HCT116 (cell line): Measurements from ENCODE around the gene SLC26A9. TPM values are rescaled to one million over a fixed set of nuclear protein-coding genes. Genes with fewer than 3 reads are reported as not detected.
A peak's percentile ranks its signal among the peaks of the same experiment; 100 is the strongest.
"Not testable (repeated sequence)": the region's sequence is repeated elsewhere in the genome, so short reads cannot be mapped to it uniquely, and the experiment has no call there.

Source experiments
- ATAC-seq: fragments of 200-7000 bp; cut with Tn5 transposase; 2 replicates; pipeline ENCODE4 v1.9.1; 2020; ENCODE audit warnings: mild to moderate bottlenecking, moderate library complexity
- BruUV-seq: library from RNA; stranded (reverse); fragments of 400-500 nt; replicated peaks from 2 replicates; lab custom pipeline; 2021; lab: Mats Ljungman, UMichigan
- CTCF ChIA-PET: fragments of 300-600 bp; sonication (Branson Sonifier 250); formaldehyde crosslinking; loops from one replicate; lab custom pipeline; 2021; ENCODE audit warnings: antibody characterized with exemption; lab: Charles Lee
- POLR2A ChIA-PET: fragments of 300-600, 350-600 bp; sonication (Branson Sonifier 250); formaldehyde crosslinking; loops from one replicate; lab custom pipeline; 2021; ENCODE audit warnings: antibody characterized with exemption; lab: Charles Lee
- RAD21 ChIA-PET, 2 experiments: fragments of 300-600 bp; sonication (Branson Sonifier 250); formaldehyde crosslinking; loops; one replicate each; lab custom pipeline; 2023; ENCODE audit warnings: low total read pairs in 2 of 2; ENCODE audit not compliant: uncharacterized antibody in 2 of 2, unreplicated experiment in 2 of 2, low non-redundant PET in 1 of 2; lab: Charles Lee
- DNase-seq: peaks from one replicate; pipeline ENCODE4 v3.0.0-alpha.2; 2010; ENCODE audit warnings: low read depth, low spot score
- H2AFZ ChIP-seq: fragments of 200-600 bp; shearing (Covaris generic), sonication (generic); 2 replicates; pipeline ENCODE4 v1.6.1; 2017; ENCODE audit warnings: low read depth, mixed run types, mixed read lengths, antibody characterized with exemption, low read length; ENCODE audit not compliant: poor library complexity, severe bottlenecking
- H3K27ac ChIP-seq: 2 replicates; pipeline ENCODE4 v1.5.1; 2012; ENCODE audit warnings: low read depth, low read length
- H3K27me3 ChIP-seq: fragments of 200-600 bp; sonication (generic); 2 replicates; pipeline ENCODE4 v1.6.1; 2016; ENCODE audit warnings: mixed run types, low read length, mixed read lengths; ENCODE audit not compliant: insufficient read depth
- H3K36me3 ChIP-seq, 2 experiments: fragments of 200-500 bp in 1 of 2; fragments of 200-600 bp in 1 of 2; sonication (Bioruptor generic) in 1 of 2; sonication (generic) in 1 of 2; 2 replicates each; pipeline versions ENCODE4 v1.5.1 to v1.6.1; 2014 to 2016; ENCODE audit warnings: low read length in 2 of 2, inconsistent platforms in 1 of 2, mixed read lengths in 1 of 2, mixed run types in 1 of 2; ENCODE audit not compliant: insufficient read depth in 2 of 2, control insufficient read depth in 1 of 2
- H3K4me1 ChIP-seq, 2 experiments: fragments of 200-600 bp in 1 of 2; sonication (generic) in 1 of 2; 2 replicates each; pipeline versions ENCODE4 v1.5.1 to v1.6.1; 2012 to 2017; ENCODE audit warnings: low read length in 2 of 2, inconsistent platforms in 1 of 2, mild to moderate bottlenecking in 1 of 2, mixed read lengths in 1 of 2, mixed run types in 1 of 2, moderate library complexity in 1 of 2; ENCODE audit not compliant: insufficient read depth in 2 of 2, control insufficient read depth in 1 of 2
- H3K4me2 ChIP-seq: fragments of 200-600 bp; sonication (generic); 2 replicates; pipeline ENCODE4 v1.6.1; 2017; ENCODE audit warnings: mixed run types, low read length, mixed read lengths
- H3K4me3 ChIP-seq, 2 experiments: fragments of 200-600 bp in 1 of 2; sonication (generic) in 1 of 2; replicated peaks in 1 of 2; 2 replicates each; pipeline ENCODE4 v1.5.1; 2011 to 2016; ENCODE audit warnings: low read length in 2 of 2, control low read depth in 1 of 2, low read depth in 1 of 2, mild to moderate bottlenecking in 1 of 2, mixed read lengths in 1 of 2, mixed run types in 1 of 2
- H3K79me2 ChIP-seq: fragments of 200-600 bp; sonication (generic); 2 replicates; pipeline ENCODE4 v1.6.1; 2017; ENCODE audit warnings: mild to moderate bottlenecking, mixed run types, low read length, moderate library complexity, mixed read lengths; ENCODE audit not compliant: insufficient read depth
- H3K9ac ChIP-seq: fragments of 200-600 bp; sonication (generic); 2 replicates; pipeline ENCODE4 v1.6.1; 2016; ENCODE audit warnings: low read length, mixed read lengths
- H3K9me2 ChIP-seq: fragments of 200-600 bp; sonication (generic), shearing (Covaris generic); 2 replicates; pipeline ENCODE4 v1.6.1; 2017; ENCODE audit warnings: mixed run types, mild to moderate bottlenecking, moderate library complexity; ENCODE audit not compliant: insufficient read depth
- H3K9me3 ChIP-seq, 2 experiments: fragments of 200-500 bp in 1 of 2; fragments of 200-600 bp in 1 of 2; sonication (Bioruptor generic) in 1 of 2; sonication (generic) in 1 of 2; 2 replicates each; pipeline ENCODE4 v1.6.1; 2014 to 2017; ENCODE audit warnings: low read length in 2 of 2, mixed read lengths in 2 of 2, inconsistent platforms in 1 of 2, low read depth in 1 of 2, mild to moderate bottlenecking in 1 of 2, mixed run types in 1 of 2, moderate library complexity in 1 of 2; ENCODE audit not compliant: control insufficient read depth in 1 of 2, insufficient read depth in 1 of 2
- H4K20me1 ChIP-seq: fragments of 200-600 bp; sonication (generic), shearing (Covaris generic); 2 replicates; pipeline ENCODE4 v1.6.1; 2017; ENCODE audit warnings: mixed run types, mild to moderate bottlenecking, moderate library complexity; ENCODE audit not compliant: insufficient read depth
- ATF3 ChIP-seq: IDR thresholded peaks from 2 replicates; pipeline ENCODE4 v1.6.1; 2012
- EGR1 ChIP-seq: IDR thresholded peaks from 2 replicates; pipeline ENCODE4 v1.6.1; 2012; ENCODE audit warnings: low read depth
- RAD21 ChIP-seq: IDR thresholded peaks from 2 replicates; pipeline ENCODE4 v1.6.1; 2012; ENCODE audit warnings: low read depth, mild to moderate bottlenecking
- TCF7L2 ChIP-seq: IDR thresholded peaks from 2 replicates; pipeline ENCODE4 v1.7.0; 2011; ENCODE audit warnings: borderline replicate concordance, inconsistent platforms; ENCODE audit not compliant: insufficient read depth, insufficient read length; ENCODE audit errors: extremely low read depth
- intact Hi-C: fragments of 100-400 bp; cut with micrococcal nuclease; formaldehyde crosslinking; loops from 2 replicates; pipeline ENCODE4 v1.10.0; 2022
- total RNA-seq: library from RNA; stranded (reverse); gene quantifications from one replicate; pipeline ENCODE4 v1.2.1, GENCODE V29; 2021; ENCODE audit not compliant: unreplicated experiment
- TF ChIP-seq, protein P1 (sequence below): IDR thresholded peaks from 2 replicates; pipeline ENCODE4 v1.6.1; 2011; ENCODE audit warnings: mild to moderate bottlenecking, low read length, moderate library complexity; ENCODE audit not compliant: insufficient replicate concordance; ENCODE audit errors: extremely low read depth
- TF ChIP-seq, protein P2 (sequence below), 3 experiments: fragments of 200-600 bp in 1 of 3; sonication (generic) in 1 of 3; IDR thresholded peaks in 2 of 3; conservative IDR thresholded peaks in 1 of 3; 2 replicates each; pipeline ENCODE4 v1.5.1; 2012 to 2017; ENCODE audit warnings: low read depth in 2 of 3, low read length in 2 of 3, antibody characterized with exemption in 1 of 3, borderline replicate concordance in 1 of 3, control low read depth in 1 of 3, mild to moderate bottlenecking in 1 of 3, mixed read lengths in 1 of 3, mixed run types in 1 of 3, moderate library complexity in 1 of 3; ENCODE audit not compliant: insufficient read depth in 1 of 3

SLC26A9 gene
- total RNA-seq, 1 experiment from 2014 or later, result not detected

- H3K4me2 ChIP-seq, result no peak overlapping the region
- no peaks in the 10 kb centered on the region for H3K36me3 ChIP-seq
- POLR2A ChIA-PET, result no interaction called here
- no peaks in the 10 kb centered on the region for H3K9me2 ChIP-seq
- RAD21 ChIA-PET, result interaction anchor here (0.7 to 2.0 kb wide), 4 partner anchors 10 to 250 kb away, joined by 3 to 14 read pairs (median 6); no protein-coding TSS in a partner anchor
- no peak overlapping the region for H3K27ac ChIP-seq
- H3K9me3 ChIP-seq, result no peaks in the 10 kb centered on the region
- no peaks in the 10 kb centered on the region for H4K20me1 ChIP-seq
- CTCF ChIA-PET, result interaction anchor here (0.7 to 2.9 kb wide), 13 partner anchors 10 to 316 kb away, joined by 3 to 37 read pairs (median 4); no protein-coding TSS in a partner anchor
- no peak overlapping the region for H3K4me3 ChIP-seq
- no peak overlapping the region for H3K9ac ChIP-seq
- ATAC-seq (peak; percentile 95), DNase-seq (peak; percentile 39)
- TF ChIP-seq TCF7L2 (no peak), EGR1 (no peak), ATF3 (no peak), RAD21 (peak; percentile 70)
- TF ChIP-seq, protein P1, sequence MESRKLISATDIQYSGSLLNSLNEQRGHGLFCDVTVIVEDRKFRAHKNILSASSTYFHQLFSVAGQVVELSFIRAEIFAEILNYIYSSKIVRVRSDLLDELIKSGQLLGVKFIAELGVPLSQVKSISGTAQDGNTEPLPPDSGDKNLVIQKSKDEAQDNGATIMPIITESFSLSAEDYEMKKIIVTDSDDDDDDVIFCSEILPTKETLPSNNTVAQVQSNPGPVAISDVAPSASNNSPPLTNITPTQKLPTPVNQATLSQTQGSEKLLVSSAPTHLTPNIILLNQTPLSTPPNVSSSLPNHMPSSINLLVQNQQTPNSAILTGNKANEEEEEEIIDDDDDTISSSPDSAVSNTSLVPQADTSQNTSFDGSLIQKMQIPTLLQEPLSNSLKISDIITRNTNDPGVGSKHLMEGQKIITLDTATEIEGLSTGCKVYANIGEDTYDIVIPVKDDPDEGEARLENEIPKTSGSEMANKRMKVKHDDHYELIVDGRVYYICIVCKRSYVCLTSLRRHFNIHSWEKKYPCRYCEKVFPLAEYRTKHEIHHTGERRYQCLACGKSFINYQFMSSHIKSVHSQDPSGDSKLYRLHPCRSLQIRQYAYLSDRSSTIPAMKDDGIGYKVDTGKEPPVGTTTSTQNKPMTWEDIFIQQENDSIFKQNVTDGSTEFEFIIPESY, result no peak
- TF ChIP-seq, protein P2, sequence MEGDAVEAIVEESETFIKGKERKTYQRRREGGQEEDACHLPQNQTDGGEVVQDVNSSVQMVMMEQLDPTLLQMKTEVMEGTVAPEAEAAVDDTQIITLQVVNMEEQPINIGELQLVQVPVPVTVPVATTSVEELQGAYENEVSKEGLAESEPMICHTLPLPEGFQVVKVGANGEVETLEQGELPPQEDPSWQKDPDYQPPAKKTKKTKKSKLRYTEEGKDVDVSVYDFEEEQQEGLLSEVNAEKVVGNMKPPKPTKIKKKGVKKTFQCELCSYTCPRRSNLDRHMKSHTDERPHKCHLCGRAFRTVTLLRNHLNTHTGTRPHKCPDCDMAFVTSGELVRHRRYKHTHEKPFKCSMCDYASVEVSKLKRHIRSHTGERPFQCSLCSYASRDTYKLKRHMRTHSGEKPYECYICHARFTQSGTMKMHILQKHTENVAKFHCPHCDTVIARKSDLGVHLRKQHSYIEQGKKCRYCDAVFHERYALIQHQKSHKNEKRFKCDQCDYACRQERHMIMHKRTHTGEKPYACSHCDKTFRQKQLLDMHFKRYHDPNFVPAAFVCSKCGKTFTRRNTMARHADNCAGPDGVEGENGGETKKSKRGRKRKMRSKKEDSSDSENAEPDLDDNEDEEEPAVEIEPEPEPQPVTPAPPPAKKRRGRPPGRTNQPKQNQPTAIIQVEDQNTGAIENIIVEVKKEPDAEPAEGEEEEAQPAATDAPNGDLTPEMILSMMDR (IDR thresholded peaks at IDR 0.05 in 2 of 3, conservative IDR thresholded peaks at IDR 0.05 in 1 of 3; ENCODE audit: borderline replicate concordance in 1 of 3, insufficient read depth in 1 of 3, low read depth in 2 of 3, low read length in 2 of 3), result peak; percentile 66 to 82 (median 78)
- H3K27me3 ChIP-seq, result peaks cover 3% of the 10 kb centered on the region; the same call in 1 of the 2 replicates
- intact Hi-C loops, result loop anchor here (1.0 to 10.0 kb wide), 4 partner anchors 95 to 313 kb away; partner anchors contain the start of gene SLC41A1
- no peak overlapping the region for H2AFZ ChIP-seq
- no TSS peak for BruUV-seq
- no peaks in the 10 kb centered on the region for H3K79me2 ChIP-seq
- H3K4me1 ChIP-seq, result no peaks in the 10 kb centered on the region
These were observed 35.5 kb downstream of the SLC26A9 start for GRCh38 chr1:205907794-205908193.

GRCh38 chr1:205905095-205905494, 38.2 kb downstream of the SLC26A9 start:
- POLR2A ChIA-PET, DNase-seq, BruUV-seq, H3K9me3 ChIP-seq, H3K4me3 ChIP-seq, RAD21 ChIA-PET, H3K36me3 ChIP-seq, H3K4me2 ChIP-seq, H3K4me1 ChIP-seq, H3K79me2 ChIP-seq, H3K9me2 ChIP-seq, H3K9ac ChIP-seq, ATAC-seq, H2AFZ ChIP-seq, H3K27ac ChIP-seq, H3K27me3 ChIP-seq, CTCF ChIA-PET, H4K20me1 ChIP-seq: not testable (repeated sequence)
- intact Hi-C loops, result loop anchor here (5.0 to 10.0 kb wide), 2 partner anchors 93 to 310 kb away; partner anchors contain the start of gene SLC41A1
